SU-DHL-6 (cell line): ENCODE data around the gene RB1.

Experiments used
- EZH2phosphoT487 ChIP-seq: fragments of 200-600 bp; sonication (generic), shearing (Covaris generic); conservative IDR thresholded peaks from 2 replicates; pipeline ENCODE4 v1.6.1; 2018; ENCODE audit warnings: mild to moderate bottlenecking, antibody characterized with exemption, low read length, moderate library complexity, mixed read lengths
- TF ChIP-seq, protein P1 (sequence below): fragments of 200-600 bp; sonication (generic); IDR thresholded peaks from one replicate; pipeline ENCODE4 v1.5.1; 2017; ENCODE audit warnings: antibody characterized with exemption, mild to moderate bottlenecking, low read length, moderate library complexity; ENCODE audit not compliant: insufficient read depth, poor library complexity, severe bottlenecking

DNA sequence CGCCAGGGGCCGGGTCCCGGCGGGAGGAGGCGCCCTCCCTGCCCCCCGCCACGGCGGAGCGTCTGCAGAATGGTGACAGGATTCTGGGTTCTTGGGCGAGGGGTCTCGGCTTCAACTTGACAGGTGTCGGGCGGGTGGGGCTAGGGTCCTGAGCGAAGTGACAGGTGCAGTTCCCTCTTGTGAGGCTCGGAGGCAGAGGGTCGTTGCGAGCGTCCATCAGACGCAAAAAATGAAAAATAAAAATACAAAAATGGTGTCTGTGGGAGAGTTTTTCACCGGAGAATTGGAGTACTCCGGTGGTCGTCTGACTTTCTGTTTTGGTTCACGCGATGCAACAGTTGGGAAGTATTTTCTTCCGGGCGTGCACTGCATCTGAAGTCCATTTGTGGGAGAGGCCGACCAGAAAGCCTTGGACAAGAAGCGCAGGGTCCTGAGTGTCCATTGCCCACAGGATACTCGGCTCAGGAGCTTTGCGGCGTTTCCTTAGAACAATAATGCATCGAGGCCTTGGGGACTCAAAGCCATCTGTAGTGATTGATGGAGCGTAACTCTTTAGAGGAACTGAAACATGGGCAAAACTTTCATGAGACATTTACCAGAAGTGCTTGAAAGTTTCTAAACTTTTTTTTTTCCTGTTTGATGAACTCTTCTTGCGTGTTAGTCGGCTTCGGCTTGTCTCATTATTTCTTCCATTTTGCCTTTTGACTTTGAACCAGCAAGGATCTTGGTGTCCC, 759 bp downstream of the RB1 start:
- TF ChIP-seq, protein P1, sequence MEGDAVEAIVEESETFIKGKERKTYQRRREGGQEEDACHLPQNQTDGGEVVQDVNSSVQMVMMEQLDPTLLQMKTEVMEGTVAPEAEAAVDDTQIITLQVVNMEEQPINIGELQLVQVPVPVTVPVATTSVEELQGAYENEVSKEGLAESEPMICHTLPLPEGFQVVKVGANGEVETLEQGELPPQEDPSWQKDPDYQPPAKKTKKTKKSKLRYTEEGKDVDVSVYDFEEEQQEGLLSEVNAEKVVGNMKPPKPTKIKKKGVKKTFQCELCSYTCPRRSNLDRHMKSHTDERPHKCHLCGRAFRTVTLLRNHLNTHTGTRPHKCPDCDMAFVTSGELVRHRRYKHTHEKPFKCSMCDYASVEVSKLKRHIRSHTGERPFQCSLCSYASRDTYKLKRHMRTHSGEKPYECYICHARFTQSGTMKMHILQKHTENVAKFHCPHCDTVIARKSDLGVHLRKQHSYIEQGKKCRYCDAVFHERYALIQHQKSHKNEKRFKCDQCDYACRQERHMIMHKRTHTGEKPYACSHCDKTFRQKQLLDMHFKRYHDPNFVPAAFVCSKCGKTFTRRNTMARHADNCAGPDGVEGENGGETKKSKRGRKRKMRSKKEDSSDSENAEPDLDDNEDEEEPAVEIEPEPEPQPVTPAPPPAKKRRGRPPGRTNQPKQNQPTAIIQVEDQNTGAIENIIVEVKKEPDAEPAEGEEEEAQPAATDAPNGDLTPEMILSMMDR, result no peak
- TF ChIP-seq EZH2phosphoT487, result no peak
